ENCODE data around the gene DPPA2. TPM values are rescaled to one million over a fixed set of nuclear protein-coding genes. Genes with fewer than 3 reads are reported as not detected.
"Not testable (repeated sequence)": the region's sequence is repeated elsewhere in the genome, so short reads cannot be mapped to it uniquely, and the experiment has no call there.

The DPPA2 gene, protein sequence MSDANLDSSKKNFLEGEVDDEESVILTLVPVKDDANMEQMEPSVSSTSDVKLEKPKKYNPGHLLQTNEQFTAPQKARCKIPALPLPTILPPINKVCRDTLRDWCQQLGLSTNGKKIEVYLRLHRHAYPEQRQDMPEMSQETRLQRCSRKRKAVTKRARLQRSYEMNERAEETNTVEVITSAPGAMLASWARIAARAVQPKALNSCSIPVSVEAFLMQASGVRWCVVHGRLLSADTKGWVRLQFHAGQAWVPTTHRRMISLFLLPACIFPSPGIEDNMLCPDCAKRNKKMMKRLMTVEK
- not detected for total RNA-seq

- no peak for DNase-seq
These were observed at the start of gene DPPA2 for GRCh38 chr3:109316162-109316730. TSS of gene DPPA2 (minus strand) at chr3:109316517. CDS start at chr3:109314542, 1,975 bp downstream.

GRCh38 chr3:109364088-109364487 is 47.8 kb upstream of the DPPA2 start:
- no peak for DNase-seq

- no peak for DNase-seq
These were observed 47.3 kb upstream of the DPPA2 start for GRCh38 chr3:109363634-109364033.

- no peak for DNase-seq
These were observed 46.5 kb upstream of the DPPA2 start for GRCh38 chr3:109362823-109363222.

- not testable (repeated sequence) for DNase-seq
These were observed 42.5 kb upstream of the DPPA2 start for GRCh38 chr3:109358809-109359208.

- no peak for DNase-seq
These were observed 40.3 kb upstream of the DPPA2 start for GRCh38 chr3:109356442-109357155.

GRCh38 chr3:109355625-109356441 is 39.5 kb upstream of the DPPA2 start:
- no peak for DNase-seq

DNA sequence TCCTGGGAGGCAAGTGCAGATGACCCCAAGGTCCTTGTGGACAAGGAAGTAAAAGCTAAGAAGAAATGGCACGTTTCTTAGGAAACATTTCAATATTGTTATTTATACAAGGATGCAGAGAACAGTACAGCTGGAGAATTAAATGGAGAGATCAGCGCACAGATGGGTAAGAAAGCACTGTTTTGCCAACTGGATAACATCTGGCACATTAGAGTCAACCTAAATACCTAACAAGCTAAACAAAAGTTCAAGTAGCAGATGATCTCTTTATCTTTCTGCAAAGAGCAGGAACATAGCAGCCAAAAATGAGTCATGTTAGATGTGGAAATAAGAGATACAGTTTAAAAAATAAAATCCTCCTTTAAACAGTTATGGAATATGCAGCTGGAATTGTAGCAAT is 36.7 kb upstream of the DPPA2 start:
- no peak for DNase-seq

DNA sequence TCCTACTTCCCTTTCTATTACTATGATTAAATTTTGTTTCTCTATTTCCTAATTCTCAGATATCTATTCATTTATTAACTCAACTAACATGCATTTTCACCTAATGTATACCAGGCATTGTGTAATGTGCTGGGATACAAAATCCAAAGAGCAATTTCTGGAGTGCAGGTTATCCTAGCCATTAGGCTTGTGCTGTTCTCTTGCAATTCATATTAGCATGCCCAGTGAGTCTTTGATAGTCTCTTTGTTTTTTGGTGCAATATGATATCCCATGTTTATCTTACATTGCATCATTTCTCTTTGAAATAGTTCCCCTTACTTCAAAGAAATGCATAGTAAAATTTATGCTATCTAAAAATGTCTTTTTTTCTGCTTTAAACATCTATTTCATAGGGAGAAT is 34.9 kb upstream of the DPPA2 start:
- no peak for DNase-seq

GRCh38 chr3:109346770-109347295 is 30.5 kb upstream of the DPPA2 start:
- DNase-seq: no peak

DNA sequence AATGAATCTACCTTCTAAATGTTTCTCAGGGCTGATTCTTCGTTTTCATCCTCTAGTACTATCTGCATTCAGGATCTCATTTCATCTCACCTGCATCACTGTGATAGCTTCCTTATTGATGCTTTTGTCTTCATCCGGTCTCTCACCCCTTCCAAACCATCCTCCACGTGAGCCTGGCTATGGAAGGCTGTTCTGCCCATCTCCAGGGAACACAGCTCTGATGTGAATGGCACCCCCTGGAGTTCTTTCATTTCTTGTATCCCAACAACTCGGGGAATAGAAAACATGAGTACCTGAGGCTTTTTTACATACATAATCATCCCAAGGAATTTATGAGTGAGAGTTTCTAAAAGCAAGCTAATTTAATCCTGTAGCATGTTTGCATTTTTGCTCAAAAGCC is 29.8 kb upstream of the DPPA2 start:
- DNase-seq: no peak

DNA sequence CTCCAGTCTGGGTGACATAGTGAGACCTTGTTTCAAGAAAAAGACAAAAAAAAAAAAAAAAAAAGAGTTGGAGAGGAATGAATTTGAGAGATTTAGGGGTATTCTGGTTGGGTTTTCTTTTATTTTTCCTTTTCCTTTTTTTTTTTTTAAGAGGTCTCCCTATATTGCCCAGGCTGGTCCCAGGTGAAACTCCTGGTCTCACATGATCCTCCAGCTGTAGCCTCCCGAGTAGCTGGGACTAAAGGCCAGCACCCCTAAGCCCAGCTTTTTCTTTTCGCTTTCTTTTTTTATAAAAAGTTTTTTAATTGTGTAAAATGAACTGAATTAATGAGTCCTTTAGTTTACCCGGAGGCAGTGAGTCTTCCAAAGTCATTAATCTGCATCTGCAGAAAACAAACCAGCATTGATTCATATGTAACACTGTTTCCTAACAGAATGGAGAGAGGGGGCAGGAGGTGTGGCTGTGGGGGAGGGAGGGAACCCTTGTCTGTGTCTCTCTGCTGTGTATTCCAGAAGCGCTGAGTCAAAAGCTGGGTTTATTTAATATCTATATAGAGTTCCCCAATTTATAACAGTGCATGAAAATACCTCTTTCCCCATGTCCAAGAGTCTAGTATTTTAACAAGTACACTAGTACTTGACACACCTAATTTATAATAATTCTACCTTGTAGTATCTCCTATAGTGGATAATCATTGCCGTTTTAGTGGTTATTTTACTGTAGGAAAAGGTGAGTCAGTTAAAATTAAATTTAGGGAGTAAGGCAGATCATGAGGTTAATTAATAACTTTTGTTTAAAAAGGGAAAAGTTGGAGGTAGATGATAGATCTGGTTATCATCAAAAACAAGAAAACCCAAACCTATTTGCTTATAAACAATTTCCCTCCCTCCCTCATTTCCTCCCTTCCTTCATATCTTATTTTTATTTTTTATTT is 23.7 kb upstream of the DPPA2 start:
- no peak for DNase-seq

DNA sequence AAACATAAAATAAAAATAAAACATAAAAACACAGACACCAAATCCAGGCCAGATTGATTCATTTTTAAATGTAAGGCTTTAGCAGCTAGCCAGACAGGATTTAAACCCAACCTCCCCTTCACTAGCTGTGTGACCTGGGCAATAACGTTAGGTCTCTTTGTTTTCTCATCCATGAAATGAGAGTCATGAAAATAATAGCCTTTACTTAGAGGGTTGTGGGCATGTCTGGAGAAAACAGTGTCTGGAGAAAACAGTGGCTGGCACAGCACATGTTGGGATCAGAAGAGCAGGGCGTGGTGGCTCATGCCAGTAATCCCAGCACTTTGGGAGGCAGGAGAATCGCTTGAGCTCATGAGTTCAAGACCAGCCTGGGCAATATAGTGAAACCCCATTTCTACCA is 22.9 kb upstream of the DPPA2 start:
- no peak for DNase-seq

DNA sequence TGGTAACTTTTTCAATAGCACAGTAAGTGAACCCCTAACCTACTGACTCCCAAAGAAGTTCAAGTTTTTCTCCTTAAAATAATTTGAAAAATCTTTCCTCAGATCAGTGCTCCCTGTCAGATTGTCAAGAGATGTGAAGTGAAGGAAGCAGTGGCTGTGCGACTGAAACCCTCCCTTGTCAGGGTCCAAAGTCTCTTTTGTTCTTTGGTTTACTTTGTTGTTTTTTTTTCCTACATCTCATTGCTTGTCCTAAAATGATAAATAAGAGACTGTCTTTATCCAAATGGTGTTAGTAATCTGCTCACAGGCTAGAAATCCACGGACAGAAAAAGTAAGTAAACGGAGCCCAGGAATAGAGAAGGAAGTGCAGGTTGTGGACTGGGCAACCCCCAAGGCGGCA is 22.0 kb upstream of the DPPA2 start:
- DNase-seq: no peak

DNA sequence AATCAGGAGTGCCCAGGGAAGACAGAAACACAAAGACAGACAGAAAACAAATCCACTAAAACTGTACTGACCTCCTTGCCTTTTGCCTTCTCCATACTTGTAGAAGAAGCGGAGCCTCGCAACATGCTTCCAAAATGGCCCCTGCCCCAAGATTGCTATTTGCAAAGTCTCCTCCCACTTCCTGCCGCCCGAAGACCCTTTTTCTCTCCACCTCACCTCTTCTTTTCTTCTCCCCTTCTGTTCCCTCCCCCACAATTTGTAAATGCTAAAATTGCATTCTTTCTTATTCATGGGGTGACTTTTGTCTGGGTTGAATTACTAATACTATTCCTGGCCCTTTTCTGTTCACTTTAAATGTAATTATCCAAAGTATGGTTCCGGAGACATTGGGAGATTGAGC is 21.1 kb upstream of the DPPA2 start, which contains the start of gene DPPA4:
DPPA4 (minus strand) TSS at position 154 of the 400 bp plus-strand sequence; CDS start at position 125, 29 bp downstream.
- no peak for DNase-seq

- DNase-seq: no peak
These were observed 20.1 kb upstream of the DPPA2 start for GRCh38 chr3:109336291-109336861.

DNA sequence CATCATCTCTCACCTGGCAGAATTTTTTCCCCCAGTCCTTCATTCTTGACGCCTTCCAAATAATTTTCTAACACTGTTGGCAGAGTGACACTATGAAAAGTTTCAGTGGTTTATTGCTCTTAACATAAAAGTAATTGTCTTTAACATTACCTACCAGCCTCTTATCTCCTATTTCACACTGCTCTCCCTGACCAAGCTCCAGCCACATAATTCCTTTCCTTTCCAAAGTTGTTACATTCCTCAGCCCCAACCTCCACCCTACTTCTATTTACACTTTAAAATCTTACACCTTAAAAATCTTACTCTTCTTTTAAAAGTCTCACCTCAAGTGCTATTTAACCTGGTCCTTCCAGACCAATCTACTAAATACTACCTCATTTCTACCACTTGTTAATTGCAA is 18.3 kb upstream of the DPPA2 start:
- DNase-seq: no peak

- DNase-seq: no peak
These were observed 15.4 kb upstream of the DPPA2 start for GRCh38 chr3:109331692-109332091.

GRCh38 chr3:109330405-109330804 is 14.1 kb upstream of the DPPA2 start:
- no peak for DNase-seq

GRCh38 chr3:109328202-109328601 is 11.9 kb upstream of the DPPA2 start:
- no peak for DNase-seq

GRCh38 chr3:109325657-109326056 is 9.3 kb upstream of the DPPA2 start:
- no peak for DNase-seq

Data from effector CD4-positive, alpha-beta T cell (primary cell).